BJ (cell line): ENCODE measurements around the gene RGMA. TPM values are rescaled to one million over a fixed set of nuclear protein-coding genes. Genes with fewer than 3 reads are reported as not detected.

Source experiments
- CTCF ChIA-PET: fragments of 350-600 bp; formaldehyde crosslinking; extraction: SDS; loops from one replicate; lab custom pipeline; 2021; ENCODE audit warnings: antibody characterized with exemption, inconsistent platforms; lab: Yijun Ruan, JAX
- POLR2A ChIA-PET: fragments of 300-600 bp; sonication (Branson Sonifier 250); formaldehyde crosslinking; extraction: SDS; loops from one replicate; lab custom pipeline; 2021; ENCODE audit warnings: antibody characterized with exemption; lab: Charles Lee
- DNase-seq: peaks from one replicate; pipeline ENCODE4 v3.0.0-alpha.2; 2011; ENCODE audit warnings: low read depth
- H3K27me3 ChIP-seq: 2 replicates; pipeline ENCODE4 v1.6.0; 2011; ENCODE audit warnings: low read length; ENCODE audit not compliant: control insufficient read depth, insufficient read depth
- H3K36me3 ChIP-seq: 2 replicates; pipeline ENCODE4 v1.5.1; 2011; ENCODE audit warnings: low read length; ENCODE audit not compliant: control insufficient read depth, insufficient read depth
- H3K4me3 ChIP-seq: 2 replicates; pipeline ENCODE4 v1.5.1; 2011; ENCODE audit warnings: low read depth, mild to moderate bottlenecking, control low read depth, low read length
- polyA plus RNA-seq: library from polyadenylated mRNA; depleted of rRNA; stranded (reverse); fragments of >200 nt; gene quantifications from 2 replicates; pipeline ENCODE4 v1.2.3, GENCODE V29; 2011
- TF ChIP-seq, protein P1 (sequence below): IDR thresholded peaks from 2 replicates; pipeline ENCODE4 v1.5.1; 2011; ENCODE audit warnings: low read depth, mild to moderate bottlenecking, control low read depth, inconsistent platforms, low read length, moderate library complexity; ENCODE audit not compliant: insufficient read depth

RGMA gene
- polyA plus RNA-seq, 1 experiment: 0.34 TPM

DNA sequence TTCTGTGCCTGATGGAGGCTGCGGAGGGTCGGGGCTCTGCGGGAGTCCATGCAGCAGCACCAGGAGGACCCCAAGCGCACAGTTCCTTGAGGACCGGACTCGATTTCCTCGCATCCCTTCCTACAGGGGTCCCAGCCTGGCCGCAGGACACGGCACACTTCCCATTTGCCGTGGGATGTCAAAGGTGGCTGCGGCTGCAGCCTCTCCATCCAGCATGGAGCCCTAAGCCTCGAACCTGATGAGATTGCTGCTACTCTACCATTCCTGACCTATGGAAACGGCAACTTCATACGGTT is 40.6 kb downstream of the RGMA start:
- H3K36me3 ChIP-seq: no peaks in the 10 kb centered on the region
- no peaks in the 10 kb centered on the region for H3K27me3 ChIP-seq
- TF ChIP-seq, protein P1, sequence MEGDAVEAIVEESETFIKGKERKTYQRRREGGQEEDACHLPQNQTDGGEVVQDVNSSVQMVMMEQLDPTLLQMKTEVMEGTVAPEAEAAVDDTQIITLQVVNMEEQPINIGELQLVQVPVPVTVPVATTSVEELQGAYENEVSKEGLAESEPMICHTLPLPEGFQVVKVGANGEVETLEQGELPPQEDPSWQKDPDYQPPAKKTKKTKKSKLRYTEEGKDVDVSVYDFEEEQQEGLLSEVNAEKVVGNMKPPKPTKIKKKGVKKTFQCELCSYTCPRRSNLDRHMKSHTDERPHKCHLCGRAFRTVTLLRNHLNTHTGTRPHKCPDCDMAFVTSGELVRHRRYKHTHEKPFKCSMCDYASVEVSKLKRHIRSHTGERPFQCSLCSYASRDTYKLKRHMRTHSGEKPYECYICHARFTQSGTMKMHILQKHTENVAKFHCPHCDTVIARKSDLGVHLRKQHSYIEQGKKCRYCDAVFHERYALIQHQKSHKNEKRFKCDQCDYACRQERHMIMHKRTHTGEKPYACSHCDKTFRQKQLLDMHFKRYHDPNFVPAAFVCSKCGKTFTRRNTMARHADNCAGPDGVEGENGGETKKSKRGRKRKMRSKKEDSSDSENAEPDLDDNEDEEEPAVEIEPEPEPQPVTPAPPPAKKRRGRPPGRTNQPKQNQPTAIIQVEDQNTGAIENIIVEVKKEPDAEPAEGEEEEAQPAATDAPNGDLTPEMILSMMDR: no peak
- POLR2A ChIA-PET: no interaction called here
- CTCF ChIA-PET: interaction anchor here (0.8 to 2.1 kb wide), 2 partner anchors 18 to 1072 kb away, joined by 5 read pairs; no protein-coding TSS in a partner anchor
- DNase-seq: no peak
- H3K4me3 ChIP-seq: no peak overlapping the region

DNA sequence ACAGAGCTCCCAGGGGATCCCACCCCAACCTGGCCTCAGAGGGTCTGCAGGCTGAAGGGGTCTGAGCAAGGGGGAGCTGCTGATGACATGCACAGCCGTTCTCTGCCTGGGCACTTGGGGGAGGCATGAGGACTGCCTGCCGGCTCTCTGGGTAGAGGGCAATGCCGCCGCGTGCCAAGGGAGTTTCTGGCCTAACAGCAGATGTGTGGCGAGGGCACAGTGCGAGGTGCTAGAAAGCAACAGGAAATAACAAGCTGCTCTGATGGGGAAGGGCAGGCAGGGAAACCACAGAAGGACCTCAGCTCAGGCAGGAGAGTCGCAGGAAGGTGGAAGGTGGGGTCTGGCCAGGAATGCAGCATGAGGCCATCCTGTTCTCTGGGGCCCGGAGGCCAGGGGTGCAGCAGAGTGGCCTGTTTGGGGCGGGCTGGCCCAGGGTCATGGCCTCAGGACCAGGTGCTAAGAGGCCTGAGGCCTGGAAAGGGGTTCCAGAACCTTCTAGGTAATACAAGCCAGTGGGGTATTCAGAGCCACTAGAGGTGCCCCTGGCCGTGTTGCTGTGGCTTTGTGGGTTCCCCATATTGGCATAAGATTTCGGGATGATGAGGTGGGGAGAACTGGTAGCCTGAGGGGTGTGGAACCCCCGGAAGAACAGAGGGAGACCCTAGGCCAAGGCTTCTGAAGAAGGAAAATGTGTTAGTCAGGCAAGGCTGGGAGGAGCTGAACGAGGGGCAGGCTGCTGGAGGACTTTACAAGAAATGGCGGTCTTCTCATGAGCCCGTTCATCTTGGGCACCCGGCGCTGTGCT is 41.2 kb downstream of the RGMA start:
- no peak for DNase-seq
- Histone ChIP-seq H3K4me3 (no peak overlapping the region), H3K27me3 (no peaks in the 10 kb centered on the region), H3K36me3 (no peaks in the 10 kb centered on the region)
- CTCF ChIA-PET: interaction anchor here (0.8 to 1.1 kb wide), 3 partner anchors 10 to 1072 kb away, joined by 3 to 5 read pairs (median 3); no protein-coding TSS in a partner anchor
- POLR2A ChIA-PET: no interaction called here
- TF ChIP-seq, protein P1: no peak

DNA sequence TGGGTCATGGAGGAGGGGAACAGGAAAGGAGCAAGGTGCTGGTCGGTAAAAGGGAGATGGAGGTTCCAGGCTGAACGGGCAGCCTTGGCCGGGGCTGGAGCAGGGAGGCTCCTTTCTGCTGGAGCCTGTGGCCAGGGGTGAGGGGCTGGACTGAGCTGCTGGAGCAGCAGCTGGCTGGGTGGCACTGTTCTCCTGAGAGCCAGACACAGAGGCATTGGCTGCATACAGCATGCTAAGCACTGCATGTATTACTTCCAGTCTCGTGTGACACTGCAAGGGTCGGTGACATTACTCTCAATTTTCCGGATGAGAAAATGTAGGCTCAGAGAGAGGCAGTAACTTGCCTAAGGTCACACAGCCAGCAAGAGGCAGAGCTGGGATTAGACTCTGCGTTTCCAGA is 42.3 kb downstream of the RGMA start:
- ChIA-PET POLR2A (no interaction called here), CTCF (interaction anchor here (0.9 to 2.0 kb wide), 3 partner anchors 9 to 17 kb away, joined by 3 to 7 read pairs (median 3); no protein-coding TSS in a partner anchor)
- Histone ChIP-seq H3K36me3 (no peaks in the 10 kb centered on the region), H3K27me3 (no peaks in the 10 kb centered on the region), H3K4me3 (no peak overlapping the region)
- no peak for DNase-seq
- TF ChIP-seq, protein P1: no peak

DNA sequence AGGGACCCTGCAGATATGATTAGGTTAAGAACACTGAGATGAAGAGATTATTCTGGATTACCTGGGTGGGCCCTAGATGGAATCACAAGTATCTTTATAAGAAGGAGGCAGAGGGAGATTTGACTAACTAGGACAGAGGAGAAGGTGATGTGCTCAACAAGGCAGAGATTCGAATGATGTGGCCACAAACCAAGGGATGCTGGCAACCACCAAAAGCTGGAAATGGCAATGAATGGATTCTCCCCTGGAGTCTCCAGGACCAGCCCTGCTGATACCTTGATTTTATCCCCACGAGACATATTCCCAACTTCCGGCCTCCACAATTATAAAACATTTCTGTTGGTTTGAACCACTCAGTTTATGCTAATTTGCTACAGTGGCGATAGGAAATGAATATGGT is 42.9 kb downstream of the RGMA start:
- Histone ChIP-seq H3K4me3 (no peak overlapping the region), H3K27me3 (no peaks in the 10 kb centered on the region), H3K36me3 (no peaks in the 10 kb centered on the region)
- POLR2A ChIA-PET: no interaction called here
- no peak for DNase-seq
- TF ChIP-seq, protein P1: no peak
- CTCF ChIA-PET: interaction anchor here (1.0 to 2.0 kb wide), 2 partner anchors 11 to 16 kb away, joined by 3 to 7 read pairs; no protein-coding TSS in a partner anchor

DNA sequence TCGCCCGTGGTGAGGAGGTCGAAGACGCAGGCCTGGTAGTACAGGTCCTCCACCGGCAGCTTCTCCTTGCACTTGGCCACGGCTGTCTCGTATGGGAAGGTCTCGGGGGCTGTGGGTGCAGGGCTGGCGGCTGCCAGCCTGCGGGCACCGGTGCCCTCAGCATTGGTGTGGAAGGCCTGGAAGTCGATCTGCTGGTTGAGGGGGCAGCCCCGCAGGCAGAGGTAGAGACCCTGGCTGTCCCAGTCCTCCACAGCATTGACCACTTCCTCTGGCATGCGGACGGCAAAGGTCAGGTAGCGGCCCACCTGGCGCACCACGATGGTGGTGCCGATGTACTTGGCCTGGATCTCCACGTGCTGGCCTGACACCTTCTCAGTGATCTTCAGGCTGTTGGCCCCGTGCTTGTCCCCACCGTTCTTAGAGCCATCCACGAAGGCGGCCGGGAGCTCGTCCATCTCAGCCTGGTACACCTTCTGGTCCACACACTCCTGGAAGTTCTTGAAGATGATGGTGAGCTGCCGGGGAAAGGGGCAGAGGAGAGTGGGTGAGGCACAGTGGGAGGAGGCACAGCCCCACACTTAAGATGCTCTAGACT is 43.7 kb downstream of the RGMA start:
- TF ChIP-seq, protein P1: no peak
- Histone ChIP-seq H3K27me3 (no peaks in the 10 kb centered on the region), H3K36me3 (no peaks in the 10 kb centered on the region), H3K4me3 (no peak overlapping the region)
- POLR2A ChIA-PET: no interaction called here
- CTCF ChIA-PET: interaction anchor here (1.0 to 2.0 kb wide), 2 partner anchors 10 to 15 kb away, joined by 3 to 7 read pairs; no protein-coding TSS in a partner anchor
- DNase-seq: no peak
